HFF-Myc (cell line): ENCODE data around the gene FSTL4.

Experiments
- DNase-seq: peaks from one replicate; pipeline ENCODE4 v3.0.0-alpha.2; 2011; ENCODE audit warnings: low read depth; ENCODE audit errors: extremely low read depth
- H3K4me3 ChIP-seq: replicated peaks from 2 replicates; pipeline ENCODE4 v1.5.1; 2011; ENCODE audit warnings: low read depth, mild to moderate bottlenecking, control low read depth, low read length
- TF ChIP-seq, protein P1 (sequence below): IDR thresholded peaks from 2 replicates; pipeline ENCODE4 v1.5.1; 2012; ENCODE audit warnings: mild to moderate bottlenecking, low read depth, low read length, control low read depth; ENCODE audit errors: missing control alignments

Gene FSTL4

DNA sequence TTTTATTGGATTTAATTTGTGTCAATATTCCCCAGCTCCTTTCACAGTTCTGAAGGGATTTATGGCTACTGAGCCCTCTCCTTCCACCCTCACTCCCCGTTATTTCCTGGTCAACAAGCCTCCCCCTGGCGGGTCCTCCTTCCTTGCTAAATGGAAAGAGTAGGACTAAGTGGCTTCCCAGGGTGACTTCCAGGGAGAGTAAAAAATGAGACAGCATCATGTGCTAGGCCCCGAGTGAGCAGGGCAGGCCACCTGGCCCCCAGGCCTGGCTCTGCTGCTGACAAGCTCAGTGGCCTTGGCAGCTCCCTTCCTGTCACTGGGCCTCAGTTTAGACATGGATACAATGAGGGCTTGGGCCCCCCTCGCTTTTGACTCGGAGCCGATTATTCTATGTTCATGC is 359.3 kb downstream of the FSTL4 start:
- TF ChIP-seq, protein P1, sequence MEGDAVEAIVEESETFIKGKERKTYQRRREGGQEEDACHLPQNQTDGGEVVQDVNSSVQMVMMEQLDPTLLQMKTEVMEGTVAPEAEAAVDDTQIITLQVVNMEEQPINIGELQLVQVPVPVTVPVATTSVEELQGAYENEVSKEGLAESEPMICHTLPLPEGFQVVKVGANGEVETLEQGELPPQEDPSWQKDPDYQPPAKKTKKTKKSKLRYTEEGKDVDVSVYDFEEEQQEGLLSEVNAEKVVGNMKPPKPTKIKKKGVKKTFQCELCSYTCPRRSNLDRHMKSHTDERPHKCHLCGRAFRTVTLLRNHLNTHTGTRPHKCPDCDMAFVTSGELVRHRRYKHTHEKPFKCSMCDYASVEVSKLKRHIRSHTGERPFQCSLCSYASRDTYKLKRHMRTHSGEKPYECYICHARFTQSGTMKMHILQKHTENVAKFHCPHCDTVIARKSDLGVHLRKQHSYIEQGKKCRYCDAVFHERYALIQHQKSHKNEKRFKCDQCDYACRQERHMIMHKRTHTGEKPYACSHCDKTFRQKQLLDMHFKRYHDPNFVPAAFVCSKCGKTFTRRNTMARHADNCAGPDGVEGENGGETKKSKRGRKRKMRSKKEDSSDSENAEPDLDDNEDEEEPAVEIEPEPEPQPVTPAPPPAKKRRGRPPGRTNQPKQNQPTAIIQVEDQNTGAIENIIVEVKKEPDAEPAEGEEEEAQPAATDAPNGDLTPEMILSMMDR = no peak
- no peak overlapping the region for H3K4me3 ChIP-seq
- DNase-seq = no peak

DNA sequence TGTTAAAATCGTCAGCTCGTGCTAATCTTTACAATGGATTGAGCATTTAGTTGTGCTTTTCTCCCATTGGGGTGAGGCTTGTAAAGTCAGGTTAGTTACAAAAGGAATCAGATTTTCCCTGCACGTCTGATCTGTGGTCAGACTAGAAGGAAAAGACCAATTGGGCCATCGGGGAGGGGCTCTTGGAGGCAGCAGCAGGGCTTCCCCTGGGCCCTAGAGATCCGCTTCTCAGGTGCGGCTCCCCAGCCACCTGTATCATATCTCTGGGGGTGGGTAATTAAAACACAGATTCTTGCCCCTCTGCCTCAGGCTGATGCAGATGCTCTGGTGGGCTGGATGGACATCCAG is 360.2 kb downstream of the FSTL4 start:
- TF ChIP-seq, protein P1 = no peak
- DNase-seq = no peak
- no peak overlapping the region for H3K4me3 ChIP-seq

DNA sequence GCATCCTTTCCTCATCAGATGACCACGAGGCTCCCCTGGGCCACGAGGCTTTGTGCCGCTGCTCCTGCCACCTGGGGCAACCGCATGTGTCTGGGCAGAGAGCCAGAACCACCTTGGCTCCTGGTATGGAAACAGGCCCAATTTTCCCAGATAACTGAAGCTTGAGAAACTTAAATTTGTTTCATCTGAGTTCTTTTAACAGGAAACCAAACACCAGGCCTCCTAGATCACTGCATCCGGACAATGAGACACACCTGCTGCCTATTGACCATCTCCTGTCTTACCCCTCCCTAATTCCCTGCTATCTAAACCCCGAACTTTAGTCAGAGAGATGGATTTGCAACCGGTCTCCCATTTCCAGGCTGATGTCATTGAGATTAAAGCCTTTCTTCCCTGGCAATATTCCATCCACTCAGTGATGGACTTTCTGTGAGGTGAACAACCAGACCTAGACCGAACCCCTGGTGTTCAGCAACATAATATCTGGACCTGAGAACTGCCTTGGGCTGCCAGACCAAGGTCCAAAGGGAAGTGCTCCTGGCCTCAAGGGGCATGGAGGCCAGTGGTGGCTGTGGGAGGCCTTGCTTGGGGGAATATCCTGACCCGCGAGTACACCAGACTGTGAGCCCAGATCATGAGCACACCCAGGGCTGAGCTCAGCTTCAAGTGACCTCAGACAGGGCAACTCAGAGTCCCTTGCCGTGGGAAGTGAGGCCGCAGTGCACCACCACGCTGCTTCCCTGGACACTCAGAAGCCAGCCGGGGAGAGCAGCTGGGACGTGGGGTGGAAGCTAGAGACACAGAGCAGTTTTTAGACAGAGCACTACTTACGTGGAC is 360.8 kb downstream of the FSTL4 start:
- DNase-seq = no peak
- TF ChIP-seq, protein P1 = no peak
- H3K4me3 ChIP-seq = no peak overlapping the region

DNA sequence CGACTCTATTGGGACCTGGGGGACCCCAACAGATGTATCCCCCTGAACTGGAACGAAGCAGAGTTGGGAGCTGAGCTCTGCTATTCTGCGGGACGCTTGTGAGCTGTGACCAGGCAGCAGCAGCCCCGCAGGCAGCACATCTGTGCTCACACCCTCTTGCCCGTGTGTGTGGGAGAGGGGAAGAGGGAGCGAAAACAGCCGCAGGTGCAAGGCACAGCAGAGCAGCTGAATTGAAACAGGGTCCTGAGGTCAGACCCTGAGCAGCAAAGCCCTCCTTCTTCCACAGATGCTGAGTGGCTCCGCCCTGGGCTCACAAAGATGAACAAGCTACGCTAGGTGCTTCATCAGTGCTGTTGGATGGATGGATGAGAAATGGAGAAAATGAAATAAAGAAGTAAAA is 361.8 kb downstream of the FSTL4 start:
- no peak for DNase-seq
- TF ChIP-seq, protein P1 = no peak
- H3K4me3 ChIP-seq = no peak overlapping the region

DNA sequence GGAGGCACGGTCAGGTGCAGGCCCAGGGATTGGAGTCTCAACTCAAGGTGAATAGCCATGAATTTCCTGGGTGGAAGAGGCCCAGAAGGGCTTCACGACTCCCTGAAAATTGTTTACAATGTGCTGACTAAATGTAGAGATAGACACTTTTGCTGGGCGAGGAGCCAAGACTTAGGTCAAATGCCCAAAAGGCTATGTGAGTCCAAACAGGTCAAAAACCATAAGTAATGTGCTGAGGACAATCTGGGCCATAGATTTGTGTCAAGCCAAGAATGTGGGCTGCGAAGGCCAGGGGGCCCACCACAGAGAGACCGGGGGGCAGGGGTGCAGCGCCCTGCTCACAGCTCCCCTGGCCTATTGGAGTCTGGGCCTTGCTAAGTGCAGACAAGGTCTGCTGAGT is 362.7 kb downstream of the FSTL4 start:
- H3K4me3 ChIP-seq = no peak overlapping the region
- TF ChIP-seq, protein P1 = no peak
- DNase-seq = no peak

DNA sequence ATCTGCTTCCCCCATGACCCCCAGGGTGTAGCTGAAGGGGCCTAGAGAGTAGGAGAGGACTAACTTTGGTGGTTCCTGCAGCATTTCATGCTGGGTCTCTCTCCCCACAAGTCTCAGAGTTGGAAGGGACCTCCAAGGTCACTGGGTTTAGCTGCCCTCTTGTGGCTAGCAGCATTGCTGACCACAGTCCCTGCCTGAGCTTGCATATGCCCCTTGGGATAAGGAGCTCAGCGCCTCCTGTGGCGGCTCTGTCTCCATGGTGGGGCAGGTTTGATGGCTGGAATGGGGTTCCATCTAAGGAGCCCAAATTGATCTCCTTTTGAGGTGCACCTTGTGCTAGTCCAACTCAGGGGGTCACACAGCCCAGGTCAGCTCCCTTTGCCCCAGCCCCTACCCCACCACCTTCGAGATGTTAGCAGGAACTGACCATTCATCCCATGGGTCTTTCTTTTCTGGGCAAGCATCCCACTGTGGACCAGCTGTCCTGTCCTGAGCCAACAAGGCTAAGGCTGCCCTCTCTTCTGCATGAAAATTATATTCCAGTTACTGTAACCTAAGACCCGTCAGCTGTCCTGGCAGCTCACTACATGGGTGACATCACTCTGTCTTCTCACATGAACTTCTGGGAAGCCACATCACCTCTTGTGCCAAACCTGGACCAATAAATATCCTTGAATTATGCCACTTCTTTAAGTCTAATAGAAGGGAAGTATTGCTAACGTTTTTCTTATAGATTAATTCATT is 364.3 kb downstream of the FSTL4 start:
- no peak overlapping the region for H3K4me3 ChIP-seq
- no peak for DNase-seq
- TF ChIP-seq, protein P1 = peak; percentile 50
